SK-N-SH treated with all-trans-retinoic acid at 6 μM for 48 hours (cell line): ENCODE results near the gene IVNS1ABP.

Experiments
- ATAC-seq: fragments of 200-7000 bp; cut with Tn5 transposase; 3 replicates; pipeline ENCODE4 v1.9.1; 2020; ENCODE audit warnings: mild to moderate bottlenecking, moderate library complexity
- ARNTL ChIP-seq: fragments of 450-650 bp; formaldehyde crosslinking; IDR thresholded peaks from 2 replicates; pipeline ENCODE4 v1.5.0; 2020; ENCODE audit warnings: low read depth, mild to moderate bottlenecking, moderate library complexity, borderline replicate concordance
- BACH2 ChIP-seq: fragments of 250-450 bp; sonication (Bioruptor Pico); IDR thresholded peaks from 2 replicates; pipeline ENCODE4 v1.9.0; 2021; ENCODE audit warnings: mild to moderate bottlenecking, borderline replicate concordance
- ESRRG ChIP-seq: fragments of 250-450 bp; sonication (Bioruptor Pico); IDR thresholded peaks from 2 replicates; pipeline ENCODE4 v1.6.1; 2021; ENCODE audit warnings: mild to moderate bottlenecking
- GLIS3 ChIP-seq: fragments of 250-450 bp; sonication (Bioruptor Pico); IDR thresholded peaks from 2 replicates; pipeline ENCODE4 v1.5.0; 2020; ENCODE audit warnings: mild to moderate bottlenecking, moderate library complexity
- ISL1 ChIP-seq: fragments of 250-450 bp; sonication (Bioruptor Pico); IDR thresholded peaks from 2 replicates; pipeline ENCODE4 v2.1.2; 2022; ENCODE audit warnings: mild to moderate bottlenecking, moderate library complexity
- OSR1 ChIP-seq: fragments of 250-450 bp; sonication (Bioruptor Pico); IDR thresholded peaks from 2 replicates; pipeline ENCODE4 v1.8.0; 2022; ENCODE audit warnings: moderate library complexity, mild to moderate bottlenecking, inconsistent platforms
- POU6F1 ChIP-seq: fragments of 250-450 bp; sonication (Bioruptor Pico); IDR thresholded peaks from 2 replicates; pipeline ENCODE4 v1.8.0; 2021; ENCODE audit warnings: low read depth, mild to moderate bottlenecking, moderate library complexity, borderline replicate concordance
- PPARA ChIP-seq: fragments of 250-450 bp; sonication (Bioruptor Pico); IDR thresholded peaks from 2 replicates; pipeline ENCODE4 v1.5.0; 2020; ENCODE audit warnings: mild to moderate bottlenecking, borderline replicate concordance
- RARB ChIP-seq: fragments of 250-450 bp; sonication (Bioruptor Pico); IDR thresholded peaks from 2 replicates; pipeline ENCODE4 v1.8.0; 2021; ENCODE audit warnings: mild to moderate bottlenecking, moderate library complexity
- TCF4 ChIP-seq: fragments of 250-450 bp; sonication (Bioruptor Pico); IDR thresholded peaks from 2 replicates; pipeline ENCODE4 v1.8.0; 2021; ENCODE audit warnings: mild to moderate bottlenecking, moderate library complexity, borderline replicate concordance
- TSHZ2 ChIP-seq: fragments of 250-450 bp; sonication (Bioruptor Pico); IDR thresholded peaks from 2 replicates; pipeline ENCODE4 v1.5.0; 2020; ENCODE audit warnings: mild to moderate bottlenecking, moderate library complexity
- ZFP3 ChIP-seq: fragments of 250-450 bp; sonication (Bioruptor Pico); IDR thresholded peaks from 2 replicates; pipeline ENCODE4 v1.5.0; 2020; ENCODE audit warnings: mild to moderate bottlenecking, moderate library complexity
- ZFP30 ChIP-seq: fragments of 450-650 bp; formaldehyde crosslinking; IDR thresholded peaks from 2 replicates; pipeline ENCODE4 v1.5.0; 2022; ENCODE audit warnings: mild to moderate bottlenecking, moderate library complexity
- ZNF565 ChIP-seq: fragments of 450-650 bp; formaldehyde crosslinking; conservative IDR thresholded peaks from 2 replicates; pipeline ENCODE4 v1.5.0; 2020; ENCODE audit warnings: low read depth, mild to moderate bottlenecking, moderate library complexity
- ZNF70 ChIP-seq: fragments of 450-650 bp; formaldehyde crosslinking; IDR thresholded peaks from 2 replicates; pipeline ENCODE4 v1.5.0; 2020; ENCODE audit warnings: mild to moderate bottlenecking, moderate library complexity
- ZNF8 ChIP-seq: fragments of 450-650 bp; formaldehyde crosslinking; IDR thresholded peaks from 2 replicates; pipeline ENCODE4 v1.5.0; 2020; ENCODE audit warnings: mild to moderate bottlenecking, moderate library complexity
- TF ChIP-seq, protein P1 (sequence below): fragments of 250-450 bp; sonication (Bioruptor Pico); IDR thresholded peaks from 2 replicates; pipeline ENCODE4 v1.5.1; 2021; ENCODE audit warnings: mild to moderate bottlenecking, moderate library complexity
- TF ChIP-seq, protein P2 (sequence below): fragments of 250-450 bp; sonication (Bioruptor Pico); IDR thresholded peaks from 2 replicates; pipeline ENCODE4 v1.8.0; 2020; ENCODE audit warnings: mild to moderate bottlenecking, moderate library complexity, borderline replicate concordance

IVNS1ABP gene

DNA sequence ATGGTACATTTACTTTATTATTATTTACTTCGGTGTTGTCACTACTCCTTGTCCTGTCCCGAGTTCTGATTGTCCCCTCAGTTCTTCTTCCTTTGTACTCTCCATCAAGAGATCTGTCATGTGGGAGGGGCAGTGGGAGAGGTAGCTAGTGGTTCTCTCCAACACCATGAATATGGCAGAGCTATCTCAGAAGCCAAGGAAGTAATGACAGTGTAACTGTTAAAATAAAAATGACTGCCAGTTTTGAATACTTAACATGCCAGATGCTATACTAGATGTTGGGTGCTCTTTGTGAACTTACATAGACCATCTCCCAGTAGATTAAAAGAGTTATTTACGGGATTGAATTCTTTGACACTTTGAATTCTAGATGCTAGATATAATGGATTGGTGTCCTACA, 28.6 kb downstream of the IVNS1ABP start:
- TF ChIP-seq BACH2 (CRISPR knock-in tag) (no peak), ESRRG (CRISPR knock-in tag) (no peak), RARB (CRISPR knock-in tag) (no peak), GLIS3 (no peak), ZNF565 (CRISPR knock-in tag) (no peak), ISL1 (no peak), TSHZ2 (CRISPR knock-in tag) (no peak), PPARA (CRISPR knock-in tag) (no peak), ZNF8 (no peak), TCF4 (CRISPR knock-in tag) (no peak), ZNF70 (CRISPR knock-in tag) (no peak), ARNTL (CRISPR knock-in tag) (no peak), POU6F1 (CRISPR knock-in tag) (no peak), OSR1 (CRISPR knock-in tag) (no peak)
- TF ChIP-seq, protein P1, sequence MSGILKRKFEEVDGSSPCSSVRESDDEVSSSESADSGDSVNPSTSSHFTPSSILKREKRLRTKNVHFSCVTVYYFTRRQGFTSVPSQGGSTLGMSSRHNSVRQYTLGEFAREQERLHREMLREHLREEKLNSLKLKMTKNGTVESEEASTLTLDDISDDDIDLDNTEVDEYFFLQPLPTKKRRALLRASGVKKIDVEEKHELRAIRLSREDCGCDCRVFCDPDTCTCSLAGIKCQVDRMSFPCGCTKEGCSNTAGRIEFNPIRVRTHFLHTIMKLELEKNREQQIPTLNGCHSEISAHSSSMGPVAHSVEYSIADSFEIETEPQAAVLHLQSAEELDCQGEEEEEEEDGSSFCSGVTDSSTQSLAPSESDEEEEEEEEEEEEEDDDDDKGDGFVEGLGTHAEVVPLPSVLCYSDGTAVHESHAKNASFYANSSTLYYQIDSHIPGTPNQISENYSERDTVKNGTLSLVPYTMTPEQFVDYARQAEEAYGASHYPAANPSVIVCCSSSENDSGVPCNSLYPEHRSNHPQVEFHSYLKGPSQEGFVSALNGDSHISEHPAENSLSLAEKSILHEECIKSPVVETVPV (CRISPR knock-in tag) = no peak
- TF ChIP-seq, protein P2, sequence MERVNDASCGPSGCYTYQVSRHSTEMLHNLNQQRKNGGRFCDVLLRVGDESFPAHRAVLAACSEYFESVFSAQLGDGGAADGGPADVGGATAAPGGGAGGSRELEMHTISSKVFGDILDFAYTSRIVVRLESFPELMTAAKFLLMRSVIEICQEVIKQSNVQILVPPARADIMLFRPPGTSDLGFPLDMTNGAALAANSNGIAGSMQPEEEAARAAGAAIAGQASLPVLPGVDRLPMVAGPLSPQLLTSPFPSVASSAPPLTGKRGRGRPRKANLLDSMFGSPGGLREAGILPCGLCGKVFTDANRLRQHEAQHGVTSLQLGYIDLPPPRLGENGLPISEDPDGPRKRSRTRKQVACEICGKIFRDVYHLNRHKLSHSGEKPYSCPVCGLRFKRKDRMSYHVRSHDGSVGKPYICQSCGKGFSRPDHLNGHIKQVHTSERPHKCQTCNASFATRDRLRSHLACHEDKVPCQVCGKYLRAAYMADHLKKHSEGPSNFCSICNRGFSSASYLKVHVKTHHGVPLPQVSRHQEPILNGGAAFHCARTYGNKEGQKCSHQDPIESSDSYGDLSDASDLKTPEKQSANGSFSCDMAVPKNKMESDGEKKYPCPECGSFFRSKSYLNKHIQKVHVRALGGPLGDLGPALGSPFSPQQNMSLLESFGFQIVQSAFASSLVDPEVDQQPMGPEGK (CRISPR knock-in tag) = no peak
- ATAC-seq = no peak

DNA sequence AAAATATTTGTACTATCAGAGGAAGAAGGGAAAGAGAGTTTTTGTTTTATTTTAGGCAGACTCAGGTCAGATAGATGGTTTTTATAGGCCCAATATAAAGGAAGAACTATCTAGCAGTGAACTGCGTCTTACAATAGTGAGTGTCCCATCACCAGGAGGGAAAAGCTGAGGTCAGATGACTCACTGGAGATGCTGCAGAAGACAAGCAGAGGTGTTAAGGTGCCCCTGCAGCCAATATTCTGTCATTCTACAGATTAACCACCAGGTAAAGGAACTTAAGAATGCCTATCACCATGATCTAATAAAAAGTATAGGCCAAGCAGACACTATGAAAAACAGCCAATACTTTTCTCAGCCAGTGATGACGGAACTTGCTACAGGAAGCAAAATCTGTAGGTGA, 29.6 kb downstream of the IVNS1ABP start:
- no peak for ATAC-seq
- TF ChIP-seq, protein P1 (CRISPR knock-in tag) = no peak
- no peak for TF ChIP-seq TSHZ2 (CRISPR knock-in tag)
- TF ChIP-seq ZFP30 (CRISPR knock-in tag) = no peak
- TF ChIP-seq ZNF70 (CRISPR knock-in tag) = no peak
- no peak for TF ChIP-seq ZFP3 (CRISPR knock-in tag)
- no peak for TF ChIP-seq ARNTL (CRISPR knock-in tag)
- no peak for TF ChIP-seq RARB (CRISPR knock-in tag)
